Measurements from ENCODE around the gene USP13.
A peak's percentile ranks its signal among the peaks of the same experiment; 100 is the strongest.
"Not testable (repeated sequence)": the region's sequence is repeated elsewhere in the genome, so short reads cannot be mapped to it uniquely, and the experiment has no call there.

USP13 gene

GRCh38 chr3:179640469-179640868 is 12.4 kb upstream of the USP13 start:
- DNase-seq (ENCODE audit: low spot score in 2 of 2) = no peak
- in situ Hi-C loops (cut with MboI; ENCODE audit: low sequenced_read_pairs) = no loop called here

DNA sequence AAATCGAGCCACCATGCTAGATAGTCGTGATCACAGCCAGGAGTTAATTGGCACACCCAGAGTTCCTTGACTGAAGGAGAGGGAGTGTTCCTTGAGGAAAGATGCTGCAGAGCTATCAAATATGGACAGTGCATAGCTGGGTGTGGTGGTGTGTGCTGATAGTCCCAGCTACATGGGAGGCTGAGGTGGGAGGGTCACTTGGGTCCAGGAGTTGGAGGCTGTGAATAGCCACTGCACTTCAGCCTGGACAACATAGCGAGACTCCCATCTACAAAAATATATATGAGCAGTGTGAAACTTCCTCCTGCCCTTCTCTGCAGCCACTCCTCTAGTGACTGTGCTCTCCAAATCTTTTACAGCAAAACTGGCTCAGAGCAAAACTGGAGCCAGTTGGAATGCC is 10.0 kb upstream of the USP13 start:
- no peaks in the 10 kb centered on the region for H3K27me3 ChIP-seq (ENCODE audit: low read depth)
- H3K9me3 ChIP-seq = no peaks in the 10 kb centered on the region
- H3K4me1 ChIP-seq = no peaks in the 10 kb centered on the region
- H3K36me3 ChIP-seq (replicated peaks) = no peaks in the 10 kb centered on the region
- DNase-seq (ENCODE audit: low spot score in 2 of 2) = no peak
- in situ Hi-C loops (cut with MboI; ENCODE audit: low sequenced_read_pairs) = no loop called here
- H3K4me3 ChIP-seq = no peak overlapping the region

More at GRCh38 chr3:179640469-179640868, 12.4 kb upstream of the USP13 start:
- Histone ChIP-seq H3K27me3 (ENCODE audit: low read depth) (no peaks in the 10 kb centered on the region), H3K4me3 (no peak overlapping the region), H3K9me3 (no peaks in the 10 kb centered on the region), H3K36me3 (replicated peaks) (no peaks in the 10 kb centered on the region), H3K4me1 (no peaks in the 10 kb centered on the region)

DNA sequence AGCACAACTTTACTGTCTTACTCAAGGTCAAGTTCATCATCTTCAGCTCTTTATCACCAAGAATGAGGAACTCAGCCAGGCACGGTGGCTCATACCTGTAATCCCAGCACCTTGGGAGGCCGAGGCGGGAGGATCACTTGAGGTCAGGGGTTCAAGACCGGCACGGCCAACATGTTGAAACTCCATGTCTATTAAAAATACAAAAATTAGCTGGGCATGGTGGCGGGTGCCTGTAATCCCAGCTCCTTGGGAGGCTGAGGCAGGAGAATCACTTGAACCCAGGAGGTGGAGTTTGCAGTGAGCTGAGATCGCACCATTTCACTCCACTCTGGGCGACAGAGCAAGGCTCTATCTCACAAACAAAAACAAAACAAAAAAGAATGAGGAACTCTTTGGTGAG is 9.0 kb upstream of the USP13 start:
- DNase-seq (ENCODE audit: low spot score in 2 of 2); H3K9me3 ChIP-seq; H3K36me3 ChIP-seq (replicated peaks); H3K4me1 ChIP-seq; in situ Hi-C loops (cut with MboI; ENCODE audit: low sequenced_read_pairs); H3K4me3 ChIP-seq; H3K27me3 ChIP-seq (ENCODE audit: low read depth): not testable (repeated sequence)

GRCh38 chr3:179646177-179646576 is 6.7 kb upstream of the USP13 start:
- no peaks in the 10 kb centered on the region for H3K9me3 ChIP-seq
- in situ Hi-C loops (cut with MboI; ENCODE audit: low sequenced_read_pairs) = no loop called here
- no peak overlapping the region for H3K4me3 ChIP-seq
- H3K27me3 ChIP-seq (ENCODE audit: low read depth) = no peaks in the 10 kb centered on the region
- no peaks in the 10 kb centered on the region for H3K4me1 ChIP-seq
- H3K36me3 ChIP-seq (replicated peaks) = no peaks in the 10 kb centered on the region
- no peak for DNase-seq (ENCODE audit: low spot score in 2 of 2)

GRCh38 chr3:179651687-179652446 is 973 bp upstream of the USP13 start:
- peak overlapping the region; percentile 84 for H3K4me3 ChIP-seq
- in situ Hi-C loops (cut with MboI; ENCODE audit: low sequenced_read_pairs) = loop anchor here (5.0 kb wide), 1 partner anchor 50 kb away; no protein-coding TSS in a partner anchor
- H3K4me1 ChIP-seq = peaks cover 14% of the 10 kb centered on the region
- no peak for DNase-seq (ENCODE audit: low spot score in 2 of 2)
- H3K27me3 ChIP-seq (ENCODE audit: low read depth) = no peaks in the 10 kb centered on the region
- 0 out of 2 replicates have a peak, but pooled peaks cover 2% of the 10 kb centered on the region for H3K36me3 ChIP-seq (replicated peaks)
- H3K9me3 ChIP-seq = no peaks in the 10 kb centered on the region

- no peaks in the 10 kb centered on the region for H3K9me3 ChIP-seq
- DNase-seq (ENCODE audit: low spot score in 2 of 2) = peak; percentile 48 to 76
- H3K4me1 ChIP-seq = peaks cover 14% of the 10 kb centered on the region
- in situ Hi-C loops (cut with MboI; ENCODE audit: low sequenced_read_pairs) = loop anchor here (5.0 kb wide), 1 partner anchor 49 kb away; no protein-coding TSS in a partner anchor
- H3K36me3 ChIP-seq (replicated peaks) = 0 out of 2 replicates have a peak, but pooled peaks cover 2% of the 10 kb centered on the region
- no peaks in the 10 kb centered on the region for H3K27me3 ChIP-seq (ENCODE audit: low read depth)
- H3K4me3 ChIP-seq = peak overlapping the region; percentile 84
These were observed 407 bp downstream of the USP13 start for GRCh38 chr3:179653096-179653797.

DNA sequence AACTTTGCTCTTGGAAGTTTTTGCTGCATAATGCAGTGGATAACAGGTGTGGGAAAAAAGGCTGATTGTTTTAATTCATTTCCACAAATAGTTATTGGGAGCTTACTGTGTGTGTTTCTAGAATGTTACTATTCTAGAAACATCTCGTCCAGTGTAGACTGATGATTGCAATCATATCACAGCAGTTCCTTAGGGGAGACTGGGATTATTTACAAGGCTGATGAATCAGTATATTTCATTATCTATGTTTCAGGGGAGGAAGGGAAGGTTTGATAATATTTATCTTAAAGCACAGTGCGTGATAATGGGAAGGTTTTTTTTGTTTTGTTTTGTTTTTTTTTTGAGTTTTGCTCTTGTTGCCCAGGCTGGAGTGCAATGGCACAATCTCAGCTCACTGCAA is 2.4 kb downstream of the USP13 start:
- Histone ChIP-seq H3K4me3 (peak overlapping the region; percentile 84), H3K27me3 (ENCODE audit: low read depth) (no peaks in the 10 kb centered on the region), H3K36me3 (replicated peaks) (0 out of 2 replicates have a peak, but pooled peaks cover 2% of the 10 kb centered on the region), H3K4me1 (peaks cover 14% of the 10 kb centered on the region), H3K9me3 (no peaks in the 10 kb centered on the region)
- in situ Hi-C loops (cut with MboI; ENCODE audit: low sequenced_read_pairs) = no loop called here
- no peak for DNase-seq (ENCODE audit: low spot score in 2 of 2)

DNA sequence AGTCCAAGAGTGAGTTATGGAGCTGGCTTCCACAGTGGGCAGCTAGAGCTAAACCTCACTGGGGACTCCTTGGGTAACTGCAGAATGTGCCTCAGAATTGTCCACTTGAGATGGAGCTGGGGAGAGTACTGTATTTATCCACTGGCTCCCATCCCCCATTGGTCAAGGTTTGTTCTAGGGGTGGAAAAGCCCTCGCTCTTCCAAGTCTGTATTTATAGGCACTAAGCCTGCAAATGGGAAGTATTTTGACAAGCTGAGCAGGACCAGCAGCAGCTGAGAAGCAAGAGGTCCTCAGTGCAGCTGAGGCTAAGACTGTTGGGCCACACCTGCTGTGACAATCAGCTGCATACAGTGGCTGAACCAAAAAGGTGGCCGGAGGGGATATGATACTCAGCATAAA is 5.8 kb downstream of the USP13 start:
- H3K27me3 ChIP-seq (ENCODE audit: low read depth) = no peaks in the 10 kb centered on the region
- no peaks in the 10 kb centered on the region for H3K9me3 ChIP-seq
- H3K4me3 ChIP-seq = no peak overlapping the region
- 0 out of 2 replicates have a peak, but pooled peaks cover 2% of the 10 kb centered on the region for H3K36me3 ChIP-seq (replicated peaks)
- in situ Hi-C loops (cut with MboI; ENCODE audit: low sequenced_read_pairs) = no loop called here
- no peak for DNase-seq (ENCODE audit: low spot score in 2 of 2)
- H3K4me1 ChIP-seq = peaks cover 13% of the 10 kb centered on the region

DNA sequence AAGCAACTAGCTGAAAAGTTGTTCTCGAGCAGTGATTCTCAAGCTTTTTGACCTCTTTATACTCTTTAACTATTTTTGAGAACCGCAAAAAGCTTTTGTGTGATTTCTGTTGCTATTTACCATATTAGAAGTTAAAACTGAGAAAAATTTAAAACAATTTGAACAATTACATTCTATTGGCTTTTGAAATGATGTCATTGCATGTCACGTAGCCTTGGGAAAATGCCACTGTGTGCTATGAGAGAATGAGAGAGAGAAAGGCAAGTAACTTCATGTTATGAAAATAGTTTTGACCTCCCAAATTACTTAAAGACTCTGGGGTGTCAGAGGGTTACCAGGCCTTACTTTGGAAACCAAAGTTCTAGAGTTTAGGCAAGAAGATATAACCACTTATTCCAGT is 8.0 kb downstream of the USP13 start:
- H3K4me1 ChIP-seq = peaks cover 6% of the 10 kb centered on the region; the same call in 1 of the 2 replicates
- no peaks in the 10 kb centered on the region for H3K36me3 ChIP-seq (replicated peaks)
- no peak overlapping the region for H3K4me3 ChIP-seq
- H3K9me3 ChIP-seq = no peaks in the 10 kb centered on the region
- in situ Hi-C loops (cut with MboI; ENCODE audit: low sequenced_read_pairs) = no loop called here
- no peak for DNase-seq (ENCODE audit: low spot score in 2 of 2)
- no peaks in the 10 kb centered on the region for H3K27me3 ChIP-seq (ENCODE audit: low read depth)

GRCh38 chr3:179661777-179662176 is 8.9 kb downstream of the USP13 start:
- Histone ChIP-seq H3K4me3 (no peak overlapping the region), H3K27me3 (ENCODE audit: low read depth) (no peaks in the 10 kb centered on the region), H3K9me3 (no peaks in the 10 kb centered on the region), H3K4me1 (peaks cover 6% of the 10 kb centered on the region; the same call in 1 of the 2 replicates), H3K36me3 (replicated peaks) (no peaks in the 10 kb centered on the region)
- in situ Hi-C loops (cut with MboI; ENCODE audit: low sequenced_read_pairs) = no loop called here
- no peak for DNase-seq (ENCODE audit: low spot score in 2 of 2)

DNA sequence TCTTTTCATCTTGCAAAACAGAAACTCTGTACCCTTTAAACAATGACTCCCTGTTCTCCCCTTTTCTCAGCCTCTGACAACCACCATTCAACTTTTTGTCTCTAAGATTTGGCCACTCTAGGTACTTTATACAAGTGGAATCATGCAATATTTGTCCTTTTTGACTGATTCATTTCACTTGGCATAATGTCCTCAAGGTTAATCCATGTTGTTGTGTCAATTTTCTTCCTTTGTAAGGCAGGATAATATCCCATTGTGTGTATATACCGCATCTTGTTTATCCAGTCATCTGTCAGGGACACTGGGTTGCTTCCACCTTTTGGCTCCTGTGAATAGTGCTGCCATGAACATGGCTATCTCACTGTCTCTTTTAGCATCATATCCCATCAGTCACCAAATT is 10.3 kb downstream of the USP13 start:
- Histone ChIP-seq H3K27me3 (ENCODE audit: low read depth) (no peaks in the 10 kb centered on the region), H3K4me3 (no peak overlapping the region), H3K36me3 (replicated peaks) (no peaks in the 10 kb centered on the region), H3K9me3 (no peaks in the 10 kb centered on the region), H3K4me1 (peaks cover 6% of the 10 kb centered on the region; the same call in 1 of the 2 replicates)
- DNase-seq (ENCODE audit: low spot score in 2 of 2) = no peak
- in situ Hi-C loops (cut with MboI; ENCODE audit: low sequenced_read_pairs) = no loop called here

DNA sequence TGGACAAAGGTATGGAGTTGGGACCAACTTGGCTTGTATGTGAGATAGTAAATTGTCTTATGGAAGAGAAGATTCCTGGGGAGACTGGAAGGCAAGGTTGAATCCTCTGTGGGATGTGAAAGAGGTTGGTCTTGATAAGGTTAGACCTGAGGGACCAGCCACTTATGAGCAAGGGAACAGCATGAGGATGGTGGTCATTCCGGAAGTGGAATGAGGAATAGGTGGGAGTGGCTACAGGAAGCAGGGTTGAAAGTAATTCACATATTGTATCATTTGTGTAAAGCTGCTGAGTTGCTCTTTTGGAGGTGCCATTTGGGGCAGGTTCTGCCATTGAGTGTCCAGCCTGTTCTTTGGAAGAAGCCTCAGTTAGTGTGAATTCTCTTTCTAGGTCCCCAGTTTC is 13.2 kb downstream of the USP13 start:
- Histone ChIP-seq H3K9me3 (peaks cover 1% of the 10 kb centered on the region; the same call in 1 of the 2 replicates), H3K4me1 (peaks cover 6% of the 10 kb centered on the region; the same call in 1 of the 2 replicates), H3K4me3 (no peak overlapping the region), H3K36me3 (replicated peaks) (no peaks in the 10 kb centered on the region), H3K27me3 (ENCODE audit: low read depth) (no peaks in the 10 kb centered on the region)
- in situ Hi-C loops (cut with MboI; ENCODE audit: low sequenced_read_pairs) = no loop called here
- no peak for DNase-seq (ENCODE audit: low spot score in 2 of 2)

DNA sequence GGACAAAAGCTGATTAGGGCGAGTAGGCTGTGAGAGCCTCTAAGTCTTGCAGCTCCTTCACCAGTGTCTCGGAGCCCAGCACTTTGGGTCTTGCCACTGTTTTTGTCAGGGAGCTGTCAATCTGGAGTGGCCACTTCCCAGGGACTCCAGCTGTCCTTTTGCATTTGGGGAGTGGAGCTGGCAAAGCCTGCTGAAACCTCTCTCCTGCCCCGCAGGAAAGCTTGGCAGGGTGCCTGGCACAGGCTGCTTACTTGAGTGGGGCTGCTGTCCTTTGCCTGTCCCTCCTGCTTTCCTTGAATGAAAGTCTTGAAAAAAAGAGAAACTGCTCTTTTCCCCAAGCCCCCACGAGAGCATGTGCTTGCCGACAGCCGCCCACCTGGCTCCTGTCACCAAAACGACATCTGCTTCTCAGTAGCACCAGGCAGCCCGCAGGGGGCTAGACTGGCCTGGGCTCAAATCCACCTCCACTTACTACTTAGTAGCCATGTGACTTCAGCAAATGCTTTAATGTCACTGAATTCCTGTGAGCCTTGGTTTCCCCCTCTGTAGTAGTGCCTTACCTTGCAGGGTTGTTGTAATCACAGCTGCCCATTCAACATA is 13.7 kb downstream of the USP13 start:
- Histone ChIP-seq H3K4me1 (peaks cover 11% of the 10 kb centered on the region), H3K4me3 (no peak overlapping the region), H3K27me3 (ENCODE audit: low read depth) (no peaks in the 10 kb centered on the region), H3K36me3 (replicated peaks) (no peaks in the 10 kb centered on the region), H3K9me3 (peaks cover 5% of the 10 kb centered on the region; the same call in 1 of the 2 replicates)
- no peak for DNase-seq (ENCODE audit: low spot score in 2 of 2)
- in situ Hi-C loops (cut with MboI; ENCODE audit: low sequenced_read_pairs) = no loop called here

- no peaks in the 10 kb centered on the region for H3K36me3 ChIP-seq (replicated peaks)
- in situ Hi-C loops (cut with MboI; ENCODE audit: low sequenced_read_pairs) = no loop called here
- DNase-seq (ENCODE audit: low spot score in 2 of 2) = no peak
- H3K4me3 ChIP-seq = no peak overlapping the region
- H3K4me1 ChIP-seq = peaks cover 18% of the 10 kb centered on the region
- no peaks in the 10 kb centered on the region for H3K27me3 ChIP-seq (ENCODE audit: low read depth)
- H3K9me3 ChIP-seq = peaks cover 5% of the 10 kb centered on the region; the same call in 1 of the 2 replicates
These were observed 15.6 kb downstream of the USP13 start for GRCh38 chr3:179668429-179668828.

Measured in HAP-1 (cell line).